WTC11 (cell line): ENCODE results near the gene SHFL. TPM values are rescaled to one million over a fixed set of nuclear protein-coding genes. Genes with fewer than 3 reads are reported as not detected.
A peak's percentile ranks its signal among the peaks of the same experiment; 100 is the strongest.

ENCODE experiments used
- ATAC-seq: fragments of 200-7000 bp; cut with Tn5 transposase; 2 replicates; pipeline ENCODE4 v1.10.0; 2021; ENCODE audit warnings: mild to moderate bottlenecking, moderate library complexity
- CTCF ChIA-PET: fragments of 300-600 bp; sonication (Branson Sonifier 250); formaldehyde crosslinking; loops from one replicate; lab custom pipeline; 2021; ENCODE audit warnings: antibody characterized with exemption; lab: Charles Lee
- POLR2A ChIA-PET: fragments of 350-600 bp; sonication (Branson Sonifier 250); formaldehyde crosslinking; loops from one replicate; lab custom pipeline; 2021; ENCODE audit warnings: antibody characterized with exemption; lab: Charles Lee
- DNase-seq: peaks from one replicate; pipeline ENCODE4 v3.0.0; 2021; ENCODE audit warnings: low spot score
- H3K27ac Mint-ChIP-seq: 2 replicates; pipeline ENCODE4 v1.8.0; 2021; ENCODE audit warnings: mixed read lengths
- H3K27me3 Mint-ChIP-seq: 2 replicates; pipeline ENCODE4 v1.8.0; 2021; ENCODE audit warnings: low read depth, mild to moderate bottlenecking, moderate library complexity, mixed read lengths
- H3K36me3 Mint-ChIP-seq: 2 replicates; pipeline ENCODE4 v1.8.0; 2021; ENCODE audit warnings: mixed read lengths
- H3K4me1 Mint-ChIP-seq: 2 replicates; pipeline ENCODE4 v1.8.0; 2022; ENCODE audit warnings: mixed read lengths
- H3K4me3 Mint-ChIP-seq: 2 replicates; pipeline ENCODE4 v1.8.0; 2021; ENCODE audit warnings: mild to moderate bottlenecking, moderate library complexity, mixed read lengths
- H3K9me3 Mint-ChIP-seq: 2 replicates; pipeline ENCODE4 v1.8.0; 2021; ENCODE audit warnings: mixed read lengths
- CREM ChIP-seq: sonication (generic); formaldehyde crosslinking; IDR thresholded peaks from 2 replicates; pipeline ENCODE4 v1.8.1; 2022; ENCODE audit warnings: mild to moderate bottlenecking, missing genetic modification reagents, moderate library complexity
- ETV6 ChIP-seq: sonication (generic); formaldehyde crosslinking; IDR thresholded peaks from 2 replicates; pipeline ENCODE4 v1.8.1; 2022; ENCODE audit warnings: mild to moderate bottlenecking, missing genetic modification reagents
- FOXJ3 ChIP-seq: sonication (generic); formaldehyde crosslinking; IDR thresholded peaks from 2 replicates; pipeline ENCODE4 v1.9.0; 2021; ENCODE audit warnings: missing genetic modification reagents, mild to moderate bottlenecking, borderline replicate concordance
- GABPB1 ChIP-seq: sonication (generic); formaldehyde crosslinking; IDR thresholded peaks from 2 replicates; pipeline ENCODE4 v1.8.1; 2023; ENCODE audit warnings: mild to moderate bottlenecking, missing genetic modification reagents
- GTF2I ChIP-seq: fragments of 250-450 bp; sonication (Bioruptor Pico); conservative IDR thresholded peaks from 2 replicates; pipeline ENCODE4 v1.4.0; 2021; ENCODE audit warnings: mild to moderate bottlenecking
- HMGXB4 ChIP-seq: sonication (generic); formaldehyde crosslinking; IDR thresholded peaks from 2 replicates; pipeline ENCODE4 v1.8.1; 2023; ENCODE audit warnings: mild to moderate bottlenecking, moderate library complexity, missing genetic modification reagents
- JAZF1 ChIP-seq: fragments of 250-450 bp; sonication (Bioruptor Pico); IDR thresholded peaks from 2 replicates; pipeline ENCODE4 v1.9.0; 2021; ENCODE audit warnings: moderate library complexity, mild to moderate bottlenecking, inconsistent platforms
- MAX ChIP-seq: sonication (generic); formaldehyde crosslinking; IDR thresholded peaks from 2 replicates; pipeline ENCODE4 v1.8.0; 2022; ENCODE audit warnings: mild to moderate bottlenecking, missing genetic modification reagents
- MXD4 ChIP-seq: fragments of 250-450 bp; sonication (Bioruptor Pico); IDR thresholded peaks from 2 replicates; pipeline ENCODE4 v1.8.0; 2021; ENCODE audit warnings: mild to moderate bottlenecking, moderate library complexity, borderline replicate concordance
- SMAD4 ChIP-seq: sonication (generic); formaldehyde crosslinking; IDR thresholded peaks from 2 replicates; pipeline ENCODE4 v1.8.0; 2022; ENCODE audit warnings: mild to moderate bottlenecking, missing genetic modification reagents
- SOX15 ChIP-seq: fragments of 250-450 bp; sonication (Bioruptor Pico); IDR thresholded peaks from 2 replicates; pipeline ENCODE4 v1.9.0; 2021; ENCODE audit warnings: mild to moderate bottlenecking
- TCF7 ChIP-seq: sonication (generic); formaldehyde crosslinking; IDR thresholded peaks from 2 replicates; pipeline ENCODE4 v1.8.0; 2022; ENCODE audit warnings: mild to moderate bottlenecking, low read depth, missing genetic modification reagents, moderate library complexity
- USF1 ChIP-seq: sonication (generic); formaldehyde crosslinking; IDR thresholded peaks from 2 replicates; pipeline ENCODE4 v1.8.0; 2022; ENCODE audit warnings: mild to moderate bottlenecking, missing genetic modification reagents
- ZNF121 ChIP-seq: sonication (generic); formaldehyde crosslinking; IDR thresholded peaks from 2 replicates; pipeline ENCODE4 v1.8.0; 2023; ENCODE audit warnings: missing genetic modification reagents
- ZNF138 ChIP-seq: sonication (generic); formaldehyde crosslinking; conservative IDR thresholded peaks from 2 replicates; pipeline ENCODE4 v1.8.1; 2022; ENCODE audit warnings: mild to moderate bottlenecking, moderate library complexity, missing genetic modification reagents
- ZNF425 ChIP-seq: fragments of 250-450 bp; sonication (Bioruptor Pico); conservative IDR thresholded peaks from 2 replicates; pipeline ENCODE4 v1.9.0; 2021; ENCODE audit warnings: mild to moderate bottlenecking
- ZNF532 ChIP-seq: fragments of 250-450 bp; sonication (Bioruptor Pico); IDR thresholded peaks from 2 replicates; pipeline ENCODE4 v1.9.0; 2021; ENCODE audit warnings: mild to moderate bottlenecking, borderline replicate concordance
- total RNA-seq: library from RNA; stranded (reverse); gene quantifications from 3 replicates; pipeline ENCODE4 v1.2.3, GENCODE V29; 2021

SHFL gene
- total RNA-seq, 1 experiment from 2014 or later = 22.5 TPM

- TF ChIP-seq HMGXB4 (CRISPR knock-in tag) (no peak), TCF7 (CRISPR knock-in tag) (no peak), ZNF138 (CRISPR knock-in tag) (no peak)
- TF ChIP-seq, all 79 proteins: peak for 0
Measured at GRCh38 chr19:10118960-10119359, 32.8 kb downstream of the SHFL start (continued).

- ChIA-PET POLR2A (interaction anchor here (0.5 to 1.5 kb wide), 4 partner anchors 15 to 624 kb away, joined by 3 to 4 read pairs (median 3); partner anchors contain the start of gene PPAN), CTCF (interaction anchor here (0.6 to 2.0 kb wide), 4 partner anchors 22 to 189 kb away, joined by 3 to 6 read pairs (median 4); no protein-coding TSS in a partner anchor)
- no peaks in the 10 kb centered on the region for H3K27me3 Mint-ChIP-seq
- DNase-seq (no peak), ATAC-seq (no peak)
- H3K36me3 Mint-ChIP-seq = peaks cover 25% of the 10 kb centered on the region
- no peak overlapping the region for H3K27ac Mint-ChIP-seq
- peaks cover 4% of the 10 kb centered on the region; the same call in 1 of the 2 replicates for H3K4me1 Mint-ChIP-seq
- H3K4me3 Mint-ChIP-seq = no peak overlapping the region
- H3K9me3 Mint-ChIP-seq = peaks cover 4% of the 10 kb centered on the region
- TF ChIP-seq ZNF121 (peak; percentile 65; the same call in 1 of the 2 replicates), ZNF532 (no peak)
- TF ChIP-seq, all 79 proteins: peak for 1
Measured at GRCh38 chr19:10120538-10121189, 34.5 kb downstream of the SHFL start.

GRCh38 chr19:10122045-10122444 lies 35.9 kb downstream of the SHFL start:
- ATAC-seq = no peak
- CTCF ChIA-PET = interaction anchor here (0.6 to 2.0 kb wide), 5 partner anchors 9 to 212 kb away, joined by 3 to 6 read pairs (median 4); partner anchors contain the start of gene ICAM1
- no peak for DNase-seq
- no peak overlapping the region for H3K27ac Mint-ChIP-seq
- no peak for TF ChIP-seq ETV6 (CRISPR knock-in tag)
- TF ChIP-seq MXD4 = no peak
- TF ChIP-seq GABPB1 (CRISPR knock-in tag) = no peak
- no peak for TF ChIP-seq FOXJ3 (CRISPR knock-in tag)
- TF ChIP-seq MAX = no peak
- TF ChIP-seq USF1 (CRISPR knock-in tag) = no peak
- no peak for TF ChIP-seq SOX15 (CRISPR knock-in tag)
- no peak for TF ChIP-seq SMAD4 (CRISPR knock-in tag)
- TF ChIP-seq ZNF425 (CRISPR knock-in tag) = no peak
- TF ChIP-seq JAZF1 = no peak
- TF ChIP-seq GTF2I (CRISPR knock-in tag) = no peak
- TF ChIP-seq CREM (CRISPR knock-in tag) = no peak
- H3K9me3 Mint-ChIP-seq = peaks cover 4% of the 10 kb centered on the region
- H3K4me3 Mint-ChIP-seq = no peak overlapping the region
- H3K27me3 Mint-ChIP-seq = no peaks in the 10 kb centered on the region
- POLR2A ChIA-PET = interaction anchor here (0.7 kb wide), 1 partner anchor 73 kb away, joined by 5 read pairs; the partner anchor contains the start of gene DNMT1
- peaks cover 16% of the 10 kb centered on the region for H3K36me3 Mint-ChIP-seq
- peaks cover 4% of the 10 kb centered on the region; the same call in 1 of the 2 replicates for H3K4me1 Mint-ChIP-seq
